ENCODE results near the gene ELFN1.

GRCh38 chr7:1743481-1744230 is 73.6 kb downstream of the ELFN1 start:
- TF ChIP-seq TAF1 (conservative IDR thresholded peaks at IDR 0.05): no peak
- TF ChIP-seq, protein P1, sequence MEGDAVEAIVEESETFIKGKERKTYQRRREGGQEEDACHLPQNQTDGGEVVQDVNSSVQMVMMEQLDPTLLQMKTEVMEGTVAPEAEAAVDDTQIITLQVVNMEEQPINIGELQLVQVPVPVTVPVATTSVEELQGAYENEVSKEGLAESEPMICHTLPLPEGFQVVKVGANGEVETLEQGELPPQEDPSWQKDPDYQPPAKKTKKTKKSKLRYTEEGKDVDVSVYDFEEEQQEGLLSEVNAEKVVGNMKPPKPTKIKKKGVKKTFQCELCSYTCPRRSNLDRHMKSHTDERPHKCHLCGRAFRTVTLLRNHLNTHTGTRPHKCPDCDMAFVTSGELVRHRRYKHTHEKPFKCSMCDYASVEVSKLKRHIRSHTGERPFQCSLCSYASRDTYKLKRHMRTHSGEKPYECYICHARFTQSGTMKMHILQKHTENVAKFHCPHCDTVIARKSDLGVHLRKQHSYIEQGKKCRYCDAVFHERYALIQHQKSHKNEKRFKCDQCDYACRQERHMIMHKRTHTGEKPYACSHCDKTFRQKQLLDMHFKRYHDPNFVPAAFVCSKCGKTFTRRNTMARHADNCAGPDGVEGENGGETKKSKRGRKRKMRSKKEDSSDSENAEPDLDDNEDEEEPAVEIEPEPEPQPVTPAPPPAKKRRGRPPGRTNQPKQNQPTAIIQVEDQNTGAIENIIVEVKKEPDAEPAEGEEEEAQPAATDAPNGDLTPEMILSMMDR (IDR thresholded peaks at IDR 0.05; ENCODE audit: low read depth, low read length, missing input control): no peak
